Measurements from ENCODE around the gene PHKA1. TPM values are rescaled to one million over a fixed set of nuclear protein-coding genes. Genes with fewer than 3 reads are reported as not detected.

The PHKA1 gene
- total RNA-seq, result 8.4 TPM

DNA sequence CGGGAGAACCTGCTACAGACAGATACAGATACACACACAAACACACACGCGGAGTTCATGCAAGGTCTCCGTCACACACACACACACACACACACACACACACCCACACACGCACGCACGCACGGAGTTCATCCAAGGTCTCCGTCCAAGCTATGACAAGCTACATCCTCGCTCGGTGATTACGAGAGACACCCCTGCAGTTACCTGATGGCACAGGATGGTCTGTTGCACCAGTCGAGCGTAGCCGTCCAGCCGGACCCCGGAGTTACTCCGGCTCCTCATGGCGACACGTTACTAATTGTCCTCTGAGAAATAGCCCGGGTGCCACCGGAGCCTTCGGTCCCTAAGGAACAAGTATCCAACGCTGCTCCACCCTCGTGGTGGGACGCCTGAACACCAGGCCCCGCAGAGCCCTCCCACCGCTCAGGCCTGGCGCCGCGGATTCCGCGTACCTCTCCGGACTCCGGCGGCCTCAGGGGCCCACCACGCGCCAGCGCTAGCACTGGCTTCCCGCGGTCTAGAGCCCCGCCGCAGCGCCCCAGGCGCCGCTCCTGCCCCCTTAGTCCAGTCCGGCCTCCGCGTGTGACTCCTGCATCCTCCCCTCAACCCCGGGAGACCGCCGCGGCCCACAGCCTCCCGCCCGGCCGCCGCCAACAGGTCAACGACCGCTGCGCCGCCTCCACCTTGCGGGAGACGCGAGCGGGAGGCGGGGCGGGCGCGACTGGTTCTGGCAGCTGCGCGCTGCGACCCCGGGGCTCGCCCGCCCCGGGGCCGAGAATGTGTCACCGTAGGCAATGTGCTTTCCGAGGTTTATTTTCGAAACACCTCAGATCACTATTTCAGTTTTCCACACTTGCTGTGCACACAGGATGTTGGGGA is at the start of gene PHKA1:
Gene PHKA1 (minus strand): TSS at position 708 of the 879 bp plus-strand sequence. CDS start 426 bp downstream, at position 282.

GRCh38 chrX:72572248-72573157 is 141.6 kb downstream of the PHKA1 start, which contains the start of gene HDAC8:
HDAC8 (minus strand) TSS chrX:72572843; CDS start chrX:72572761, 82 bp downstream.

Other genes with a start within 250 kb of the PHKA1 start
- gene HDAC8, start 141.5 kb downstream of the PHKA1 start, total RNA-seq, result 45.4 TPM
- gene DMRTC1B, start 62.6 kb upstream of the PHKA1 start, total RNA-seq, result 2.1 TPM
- gene FAM236B, start 68.4 kb upstream of the PHKA1 start, total RNA-seq, result not detected
- not detected for gene FAM236D, start 93.9 kb upstream of the PHKA1 start, total RNA-seq
- not detected for gene FAM236C, start 198.3 kb upstream of the PHKA1 start, total RNA-seq
- not detected for gene FAM236A, start 223.9 kb upstream of the PHKA1 start, total RNA-seq
- 1.2 TPM for gene DMRTC1, start 229.5 kb upstream of the PHKA1 start, total RNA-seq